OCI-LY1 (cell line): ENCODE results near the gene RORB.

Experiments
- CTCF ChIP-seq: fragments of 200-600 bp; sonication (generic), shearing (Covaris generic); IDR thresholded peaks from 2 replicates; pipeline ENCODE4 v1.5.1; 2017; ENCODE audit warnings: mild to moderate bottlenecking, antibody characterized with exemption, low read length, moderate library complexity, mixed read lengths
- EZH2 ChIP-seq: fragments of 200-600 bp; sonication (generic), shearing (Covaris generic); IDR thresholded peaks from 2 replicates; pipeline ENCODE4 v1.8.0; 2017; ENCODE audit warnings: borderline replicate concordance, mixed run types, mild to moderate bottlenecking, antibody characterized with exemption, low read length, moderate library complexity, mixed read lengths

DNA sequence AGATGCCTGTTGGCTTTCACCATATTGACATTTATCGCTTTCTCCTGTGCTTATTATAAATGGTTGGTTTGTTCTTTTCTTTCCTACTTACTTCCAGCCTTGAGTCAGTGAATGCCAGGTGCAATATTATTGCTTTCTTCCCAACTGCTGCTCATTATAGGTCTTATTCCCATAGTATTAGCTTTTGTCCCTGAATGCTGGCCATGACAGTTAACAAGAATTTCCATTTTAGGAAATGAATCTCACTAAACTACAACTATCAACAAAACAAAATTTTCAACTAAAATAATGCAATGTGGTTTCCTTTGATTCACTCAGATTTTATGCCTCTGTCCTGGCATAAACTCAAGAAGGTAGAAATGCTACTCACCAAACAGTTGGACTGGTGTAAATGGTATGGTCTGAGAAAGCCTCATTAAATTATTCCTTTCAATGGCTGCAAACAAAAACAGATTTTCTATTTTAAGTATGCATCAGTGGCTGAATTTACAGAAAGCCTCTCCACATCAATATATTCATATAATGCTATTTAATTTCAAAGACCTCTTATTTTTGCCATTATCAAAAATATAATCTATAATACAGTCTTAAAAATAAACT is 245.2 kb downstream of the RORB start:
- TF ChIP-seq CTCF (no peak), EZH2 (no peak)
